Subcutaneous abdominal adipose tissue (tissue), 5 donors: ENCODE measurements around the gene HOXC11.

ENCODE experiments used
- H3K27ac ChIP-seq: one replicate; pipeline ENCODE4 v1.7.0; 2013; ENCODE audit warnings: low read depth, mild to moderate bottlenecking, inconsistent platforms, low read length, moderate library complexity
- H3K27me3 ChIP-seq, 5 donors: one replicate each; pipeline ENCODE4 v1.7.0; 2013; ENCODE audit warnings: low read length in 5 of 5, inconsistent platforms in 1 of 5; ENCODE audit not compliant: control insufficient read depth in 5 of 5, insufficient read depth in 4 of 5
- H3K36me3 ChIP-seq, 5 donors: one replicate each; pipeline ENCODE4 v1.7.0; 2013; ENCODE audit warnings: low read length in 5 of 5; ENCODE audit not compliant: control insufficient read depth in 5 of 5, insufficient read depth in 5 of 5
- H3K4me1 ChIP-seq, 5 donors: one replicate each; pipeline ENCODE4 v1.7.0; 2013; ENCODE audit warnings: low read length in 5 of 5, mild to moderate bottlenecking in 3 of 5, moderate library complexity in 1 of 5; ENCODE audit not compliant: control insufficient read depth in 5 of 5, insufficient read depth in 5 of 5
- H3K4me3 ChIP-seq, 5 donors: one replicate each; pipeline ENCODE4 v1.7.0; 2013; ENCODE audit warnings: low read length in 5 of 5, low read depth in 1 of 5
- H3K9ac ChIP-seq, 5 donors: one replicate each; pipeline ENCODE4 v1.7.0; 2013; ENCODE audit warnings: low read length in 5 of 5, mild to moderate bottlenecking in 4 of 5, moderate library complexity in 3 of 5
- H3K9me3 ChIP-seq, 5 donors: one replicate each; pipeline ENCODE4 v1.7.0; 2013; ENCODE audit warnings: low read length in 5 of 5; ENCODE audit not compliant: control insufficient read depth in 5 of 5
- donor health status: healthy.
- donor health status: healthy.
- donor health status: healthy.
- donor health status: healthy.
- donor health status: healthy.

Gene HOXC11

GRCh38 chr12:53956914-53957536 lies 15.9 kb upstream of the HOXC11 start:
- Histone ChIP-seq H3K4me3 (no peak overlapping the region), H3K9me3 (peaks cover 0 to 2% (median 0%) of the 10 kb centered on the region in 5 donors), H3K27me3 (peaks cover 83 to 95% (median 90%) of the 10 kb centered on the region in 5 donors), H3K27ac (no peak overlapping the region), H3K36me3 (no peaks in the 10 kb centered on the region), H3K4me1 (peaks cover 0 to 33% (median 27%) of the 10 kb centered on the region in 5 donors), H3K9ac (no peak overlapping the region)

- H3K9ac ChIP-seq: no peak overlapping the region
- H3K36me3 ChIP-seq: no peaks in the 10 kb centered on the region
- peaks cover 84 to 96% (median 95%) of the 10 kb centered on the region in 5 donors for H3K27me3 ChIP-seq
- no peak overlapping the region for H3K4me3 ChIP-seq
- peaks cover 0 to 2% (median 0%) of the 10 kb centered on the region in 5 donors for H3K9me3 ChIP-seq
- H3K27ac ChIP-seq: no peak overlapping the region
- H3K4me1 ChIP-seq: peaks cover 0 to 24% (median 21%) of the 10 kb centered on the region in 5 donors
Measured at GRCh38 chr12:53958128-53958527, 14.8 kb upstream of the HOXC11 start.

GRCh38 chr12:53959314-53959713 lies 13.6 kb upstream of the HOXC11 start:
- H3K9me3 ChIP-seq: peaks cover 0 to 2% (median 0%) of the 10 kb centered on the region in 5 donors
- H3K9ac ChIP-seq: no peak overlapping the region
- peaks cover 87 to 98% (median 95%) of the 10 kb centered on the region in 5 donors for H3K27me3 ChIP-seq
- peaks cover 0 to 15% (median 13%) of the 10 kb centered on the region in 5 donors for H3K4me1 ChIP-seq
- no peaks in the 10 kb centered on the region for H3K36me3 ChIP-seq
- no peak overlapping the region for H3K4me3 ChIP-seq
- no peak overlapping the region for H3K27ac ChIP-seq

- H3K27me3 ChIP-seq: peaks cover 94 to 100% (median 97%) of the 10 kb centered on the region in 5 donors
- no peaks in the 10 kb centered on the region for H3K36me3 ChIP-seq
- H3K4me3 ChIP-seq: no peak overlapping the region
- peaks cover 0 to 2% (median 0%) of the 10 kb centered on the region in 5 donors for H3K9me3 ChIP-seq
- peaks cover 0 to 14% (median 9%) of the 10 kb centered on the region in 5 donors for H3K4me1 ChIP-seq
- H3K9ac ChIP-seq: no peak overlapping the region
- no peak overlapping the region for H3K27ac ChIP-seq
Measured at GRCh38 chr12:53960187-53961024, 12.5 kb upstream of the HOXC11 start.

- H3K9ac ChIP-seq: no peak overlapping the region
- H3K9me3 ChIP-seq: peaks cover 0 to 2% (median 0%) of the 10 kb centered on the region in 5 donors
- H3K27ac ChIP-seq: no peak overlapping the region
- peaks cover 88 to 100% (median 96%) of the 10 kb centered on the region in 5 donors for H3K27me3 ChIP-seq
- H3K4me3 ChIP-seq: no peak overlapping the region
- no peaks in the 10 kb centered on the region for H3K36me3 ChIP-seq
- peaks cover 0 to 15% (median 10%) of the 10 kb centered on the region in 5 donors for H3K4me1 ChIP-seq
Measured at GRCh38 chr12:53961025-53961761, 11.7 kb upstream of the HOXC11 start.

GRCh38 chr12:53963005-53963404 lies 9.9 kb upstream of the HOXC11 start:
- no peak overlapping the region for H3K9ac ChIP-seq
- H3K27ac ChIP-seq: no peak overlapping the region
- H3K27me3 ChIP-seq: peaks cover 87 to 100% (median 92%) of the 10 kb centered on the region in 5 donors
- no peak overlapping the region for H3K4me3 ChIP-seq
- H3K36me3 ChIP-seq: no peaks in the 10 kb centered on the region
- peaks cover 0 to 2% (median 0%) of the 10 kb centered on the region in 5 donors for H3K9me3 ChIP-seq
- H3K4me1 ChIP-seq: peaks cover 0 to 17% (median 15%) of the 10 kb centered on the region in 5 donors

- Histone ChIP-seq H3K4me1 (peaks cover 0 to 17% (median 15%) of the 10 kb centered on the region in 5 donors), H3K4me3 (no peak overlapping the region), H3K36me3 (no peaks in the 10 kb centered on the region), H3K9me3 (peaks cover 0 to 2% (median 0%) of the 10 kb centered on the region in 5 donors), H3K27me3 (peaks cover 85 to 100% (median 88%) of the 10 kb centered on the region in 5 donors), H3K27ac (no peak overlapping the region), H3K9ac (no peak overlapping the region)
Measured at GRCh38 chr12:53963434-53964314, 9.3 kb upstream of the HOXC11 start.

GRCh38 chr12:53964315-53964713 lies 8.6 kb upstream of the HOXC11 start:
- peaks cover 85 to 100% (median 90%) of the 10 kb centered on the region in 5 donors for H3K27me3 ChIP-seq

More at GRCh38 chr12:53964315-53964713, 8.6 kb upstream of the HOXC11 start:
- Histone ChIP-seq H3K9me3 (peaks cover 0 to 2% (median 0%) of the 10 kb centered on the region in 5 donors), H3K4me3 (no peak overlapping the region), H3K4me1 (peaks cover 0 to 17% (median 15%) of the 10 kb centered on the region in 5 donors), H3K27ac (no peak overlapping the region), H3K9ac (no peak overlapping the region), H3K36me3 (no peaks in the 10 kb centered on the region)
